ENCODE measurements around the gene TKTL2.
"Not testable (repeated sequence)": the region's sequence is repeated elsewhere in the genome, so short reads cannot be mapped to it uniquely, and the experiment has no call there.

The TKTL2 gene

GRCh38 chr4:163447023-163447422, 26.5 kb downstream of the TKTL2 start:
- DNase-seq = not testable (repeated sequence)

GRCh38 chr4:163440040-163440439, 33.5 kb downstream of the TKTL2 start:
- DNase-seq = peak; percentile 76

Measured in NCI-H69 (cell line).